HepG2 (cell line): ENCODE measurements around the gene SPECC1L. TPM values are rescaled to one million over a fixed set of nuclear protein-coding genes. Genes with fewer than 3 reads are reported as not detected.

ENCODE experiments used
- CBX1 ChIP-seq: IDR thresholded peaks from one replicate; pipeline ENCODE4 v1.6.1; 2016; ENCODE audit warnings: antibody characterized with exemption, low read depth
- CEBPB ChIP-seq: IDR thresholded peaks from 2 replicates; pipeline ENCODE4 v1.6.1; 2011; ENCODE audit warnings: low read depth, low read length, improper control_type of control experiment, borderline replicate concordance
- FOXP1 ChIP-seq, 2 experiments: fragments of 450-650 bp in 1 of 2; IDR thresholded peaks; 2 replicates each; pipeline ENCODE4 v1.6.1; 2017 to 2018; ENCODE audit warnings: antibody characterized with exemption in 1 of 2
- MAFF ChIP-seq: IDR thresholded peaks from 2 replicates; pipeline ENCODE4 v1.6.1; 2011; ENCODE audit warnings: low read depth, low read length, improper control_type of control experiment
- MBD4 ChIP-seq: IDR thresholded peaks from 2 replicates; pipeline ENCODE4 v1.6.1; 2012; ENCODE audit warnings: low read length, inconsistent platforms, borderline replicate concordance
- NFIB ChIP-seq: sonication (generic); formaldehyde crosslinking; IDR thresholded peaks from 2 replicates; pipeline ENCODE4 v1.9.0; 2021; ENCODE audit warnings: missing genetic modification reagents, mild to moderate bottlenecking, borderline replicate concordance
- PAXIP1 ChIP-seq: sonication (generic); formaldehyde crosslinking; conservative IDR thresholded peaks from 2 replicates; pipeline ENCODE4 v1.4.0; 2020; ENCODE audit warnings: mild to moderate bottlenecking, missing genetic modification reagents, moderate library complexity
- PBX2 ChIP-seq: IDR thresholded peaks from 2 replicates; pipeline ENCODE4 v1.6.1; 2016; ENCODE audit warnings: control low read depth
- SALL1 ChIP-seq: sonication (generic); formaldehyde crosslinking; IDR thresholded peaks from 2 replicates; pipeline ENCODE4 v1.8.0; 2022; ENCODE audit warnings: mild to moderate bottlenecking, missing genetic modification reagents
- SAP130 ChIP-seq: IDR thresholded peaks from 2 replicates; pipeline ENCODE4 v1.6.1; 2016; ENCODE audit warnings: low read depth
- SMC3 ChIP-seq: IDR thresholded peaks from 2 replicates; pipeline ENCODE4 v1.6.1; 2011; ENCODE audit warnings: low read length, improper control_type of control experiment
- TEAD2 ChIP-seq: sonication (generic); formaldehyde crosslinking; IDR thresholded peaks from 2 replicates; pipeline ENCODE4 v1.9.0; 2021; ENCODE audit warnings: missing genetic modification reagents
- THYN1 ChIP-seq: sonication (generic); formaldehyde crosslinking; IDR thresholded peaks from 2 replicates; pipeline ENCODE4 v1.8.1; 2023; ENCODE audit warnings: low read depth, mild to moderate bottlenecking, moderate library complexity, missing genetic modification reagents, borderline replicate concordance
- ZBTB7A ChIP-seq: sonication (generic); formaldehyde crosslinking; IDR thresholded peaks from 2 replicates; pipeline ENCODE4 v1.8.0; 2022; ENCODE audit warnings: mild to moderate bottlenecking, missing genetic modification reagents
- ZNF143 ChIP-seq: sonication (generic); formaldehyde crosslinking; IDR thresholded peaks from 2 replicates; pipeline ENCODE4 v1.4.0; 2020; ENCODE audit warnings: missing genetic modification reagents
- ZNF83 ChIP-seq: sonication (generic); formaldehyde crosslinking; IDR thresholded peaks from 2 replicates; pipeline ENCODE4 v1.4.0; 2020; ENCODE audit warnings: missing genetic modification reagents, mild to moderate bottlenecking, borderline replicate concordance
- ZXDC ChIP-seq: sonication (generic); formaldehyde crosslinking; IDR thresholded peaks from 2 replicates; pipeline ENCODE4 v1.5.0; 2020; ENCODE audit warnings: mild to moderate bottlenecking, missing genetic modification reagents
- polyA plus RNA-seq, 8 experiments: library from polyadenylated mRNA; depleted of rRNA in 3 of 8; stranded (reverse) in 7 of 8; unstranded in 1 of 8; fragments of >200 nt; fragmentation: Illumina TruSeq in 4 of 8; extraction: Trizol in 4 of 8; gene quantifications; 2 replicates each; pipeline versions ENCODE4 v1.2.1 to v1.2.3, GENCODE V29; 2011 to 2016; ENCODE audit warnings: low read depth in 4 of 8, missing spikeins in 1 of 8, mixed read lengths in 1 of 8; ENCODE audit not compliant: insufficient read depth in 1 of 8
- total RNA-seq, 5 experiments: library from RNA; depleted of rRNA; stranded (reverse); fragments of >200 nt; fragmentation: Illumina TruSeq; extraction: Trizol; gene quantifications; 2 replicates each; pipeline ENCODE4 v1.2.3, GENCODE V29; 2016; ENCODE audit warnings: low read depth in 1 of 5
- TF ChIP-seq, protein P1 (sequence below): sonication (generic); formaldehyde crosslinking; IDR thresholded peaks from 2 replicates; pipeline ENCODE4 v1.4.0; 2020; ENCODE audit warnings: missing genetic modification reagents, borderline replicate concordance
- TF ChIP-seq, protein P2 (sequence below): sonication (generic); formaldehyde crosslinking; IDR thresholded peaks from 2 replicates; pipeline ENCODE4 v1.5.1; 2020; ENCODE audit warnings: missing genetic modification reagents, mild to moderate bottlenecking, borderline replicate concordance

The SPECC1L gene
- total and polyA plus RNA-seq, 2 of the 13 experiments (the other 11 are each of a cell fraction or from before 2014, with no cell fraction given): 14.1 to 30.3 TPM

- TF ChIP-seq, protein P1, sequence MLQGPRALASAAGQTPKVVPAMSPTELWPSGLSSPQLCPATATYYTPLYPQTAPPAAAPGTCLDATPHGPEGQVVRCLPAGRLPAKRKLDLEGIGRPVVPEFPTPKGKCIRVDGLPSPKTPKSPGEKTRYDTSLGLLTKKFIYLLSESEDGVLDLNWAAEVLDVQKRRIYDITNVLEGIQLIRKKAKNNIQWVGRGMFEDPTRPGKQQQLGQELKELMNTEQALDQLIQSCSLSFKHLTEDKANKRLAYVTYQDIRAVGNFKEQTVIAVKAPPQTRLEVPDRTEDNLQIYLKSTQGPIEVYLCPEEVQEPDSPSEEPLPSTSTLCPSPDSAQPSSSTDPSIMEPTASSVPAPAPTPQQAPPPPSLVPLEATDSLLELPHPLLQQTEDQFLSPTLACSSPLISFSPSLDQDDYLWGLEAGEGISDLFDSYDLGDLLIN (CRISPR knock-in tag): no peak
- peak; percentile 72 for TF ChIP-seq SALL1 (CRISPR knock-in tag)
- no peak; the same call in none of the 2 replicates for TF ChIP-seq PAXIP1 (CRISPR knock-in tag)
- TF ChIP-seq PBX2 (CRISPR knock-in tag): no peak
- no peak; the same call in 1 of the 2 replicates for TF ChIP-seq ZNF83 (CRISPR knock-in tag)
- TF ChIP-seq MBD4: no peak
- peak; percentile 100 for TF ChIP-seq ZXDC (CRISPR knock-in tag)
- no peak for TF ChIP-seq THYN1
- TF ChIP-seq FOXP1 (IDR thresholded peaks at IDR 0.05): no peak
- no peak; the same call in 1 of the 2 replicates for TF ChIP-seq FOXP1 (CRISPR knock-in tag; IDR thresholded peaks at IDR 0.05)
- TF ChIP-seq, protein P2, sequence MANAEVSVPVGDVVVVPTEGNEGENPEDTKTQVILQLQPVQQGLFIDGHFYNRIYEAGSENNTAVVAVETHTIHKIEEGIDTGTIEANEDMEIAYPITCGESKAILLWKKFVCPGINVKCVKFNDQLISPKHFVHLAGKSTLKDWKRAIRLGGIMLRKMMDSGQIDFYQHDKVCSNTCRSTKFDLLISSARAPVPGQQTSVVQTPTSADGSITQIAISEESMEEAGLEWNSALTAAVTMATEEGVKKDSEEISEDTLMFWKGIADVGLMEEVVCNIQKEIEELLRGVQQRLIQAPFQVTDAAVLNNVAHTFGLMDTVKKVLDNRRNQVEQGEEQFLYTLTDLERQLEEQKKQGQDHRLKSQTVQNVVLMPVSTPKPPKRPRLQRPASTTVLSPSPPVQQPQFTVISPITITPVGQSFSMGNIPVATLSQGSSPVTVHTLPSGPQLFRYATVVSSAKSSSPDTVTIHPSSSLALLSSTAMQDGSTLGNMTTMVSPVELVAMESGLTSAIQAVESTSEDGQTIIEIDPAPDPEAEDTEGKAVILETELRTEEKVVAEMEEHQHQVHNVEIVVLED (CRISPR knock-in tag): peak; percentile 41; the same call in 1 of the 2 replicates
- TF ChIP-seq SAP130 (CRISPR knock-in tag): peak; percentile 87
- TF ChIP-seq ZNF143 (CRISPR knock-in tag): peak; percentile 54
- no peak for TF ChIP-seq NFIB (CRISPR knock-in tag)
- TF ChIP-seq CEBPB: no peak
- no peak for TF ChIP-seq ZBTB7A (CRISPR knock-in tag)
- TF ChIP-seq CBX1: no peak
- TF ChIP-seq TEAD2: no peak
- TF ChIP-seq MAFF: no peak
- TF ChIP-seq SMC3: no peak
Measured at GRCh38 chr22:24270556-24271385, at the start of gene SPECC1L (continued).
